Breast epithelium (tissue), 4 donors: ENCODE measurements around the gene EBF3. TPM values are rescaled to one million over a fixed set of nuclear protein-coding genes. Genes with fewer than 3 reads are reported as not detected.

Experiments used
- DNase-seq, 2 donors: peaks; one replicate each; pipeline ENCODE4 v3.0.0-alpha.2; 2019; ENCODE audit warnings: low spot score in 2 of 2
- H3K27ac ChIP-seq, 2 donors: fragments of 200-600 bp; sonication (generic) in 1 of 2; one replicate each; pipeline ENCODE4 v1.5.1; 2016 to 2019; ENCODE audit warnings: mild to moderate bottlenecking in 1 of 2
- H3K27me3 ChIP-seq, 2 donors: fragments of 200-600 bp; sonication (generic) in 1 of 2; one replicate each; pipeline versions ENCODE4 v1.5.1 to v1.6.0; 2017 to 2019; ENCODE audit warnings: control low read depth in 1 of 2, mild to moderate bottlenecking in 1 of 2
- H3K36me3 ChIP-seq: fragments of 200-600 bp; one replicate; pipeline ENCODE4 v1.5.1; 2019
- H3K4me1 ChIP-seq, 2 donors: fragments of 200-600 bp; sonication (generic); one replicate each; pipeline ENCODE4 v1.5.1; 2016 to 2019; ENCODE audit warnings: control low read depth in 1 of 2
- H3K4me3 ChIP-seq, 3 donors: fragments of 200-600 bp; sonication (generic); 1 replicate in 2 of 3; 2 replicates in 1 of 3; pipeline ENCODE4 v1.5.1; 2016 to 2019; ENCODE audit warnings: mild to moderate bottlenecking in 3 of 3, moderate library complexity in 2 of 3
- H3K9me3 ChIP-seq, 2 donors: fragments of 200-600 bp; sonication (generic) in 1 of 2; one replicate each; pipeline ENCODE4 v1.5.1; 2016 to 2019; ENCODE audit warnings: control low read depth in 1 of 2
- CTCF ChIP-seq, 3 donors: fragments of 450-650 bp; IDR thresholded peaks; one replicate each; pipeline ENCODE4 v1.5.1; 2016 to 2017; ENCODE audit warnings: antibody characterized with exemption in 3 of 3, mild to moderate bottlenecking in 3 of 3, moderate library complexity in 3 of 3
- POLR2A ChIP-seq: fragments of 450-650 bp; IDR thresholded peaks from one replicate; pipeline ENCODE4 v1.6.1; 2016; ENCODE audit warnings: antibody characterized with exemption, mild to moderate bottlenecking, moderate library complexity
- POLR2AphosphoS5 ChIP-seq, 3 donors: sonication (generic); formaldehyde crosslinking; IDR thresholded peaks; one replicate each; pipeline ENCODE4 v1.6.1; 2017; ENCODE audit warnings: antibody characterized with exemption in 3 of 3
- intact Hi-C: fragments of 100-400 bp; cut with DNase I; formaldehyde crosslinking; loops from one replicate; pipeline ENCODE4 v1.15.1; 2023; ENCODE audit warnings: low total_unique reads
- total RNA-seq, 3 donors: library from RNA; depleted of rRNA; stranded (reverse); fragments of >200 nt; gene quantifications; one replicate each; pipeline ENCODE4 v1.1.0, GENCODE V29; 2016

Gene EBF3
- total RNA-seq, 3 donors from 2014 or later: 4.2 to 28.0 (median 6.6) TPM

GRCh38 chr10:129955601-129956285 lies 8.3 kb downstream of the EBF3 start:
- peak overlapping the region in 1 of 3 donors; percentile 12 for H3K4me3 ChIP-seq
- no peak overlapping the region for H3K27ac ChIP-seq
- no peak for TF ChIP-seq POLR2AphosphoS5 (IDR thresholded peaks at IDR 0.05)
- H3K4me1 ChIP-seq: no peaks in the 10 kb centered on the region
- no peaks in the 10 kb centered on the region for H3K36me3 ChIP-seq
- H3K9me3 ChIP-seq: no peaks in the 10 kb centered on the region
- H3K27me3 ChIP-seq: peaks cover 7 to 58% of the 10 kb centered on the region in 2 donors
- intact Hi-C loops: no loop called here
- no peak for DNase-seq

GRCh38 chr10:129954492-129955315 lies 9.4 kb downstream of the EBF3 start:
- intact Hi-C loops: no loop called here
- DNase-seq: no peak
- no peak overlapping the region for H3K4me3 ChIP-seq
- H3K36me3 ChIP-seq: no peaks in the 10 kb centered on the region
- H3K4me1 ChIP-seq: no peaks in the 10 kb centered on the region
- TF ChIP-seq CTCF (IDR thresholded peaks at IDR 0.05) (no peak), POLR2A (no peak), POLR2AphosphoS5 (IDR thresholded peaks at IDR 0.05) (no peak)
- H3K27ac ChIP-seq: no peak overlapping the region
- H3K27me3 ChIP-seq: peaks cover 5 to 47% of the 10 kb centered on the region in 2 donors
- H3K9me3 ChIP-seq: no peaks in the 10 kb centered on the region

DNA sequence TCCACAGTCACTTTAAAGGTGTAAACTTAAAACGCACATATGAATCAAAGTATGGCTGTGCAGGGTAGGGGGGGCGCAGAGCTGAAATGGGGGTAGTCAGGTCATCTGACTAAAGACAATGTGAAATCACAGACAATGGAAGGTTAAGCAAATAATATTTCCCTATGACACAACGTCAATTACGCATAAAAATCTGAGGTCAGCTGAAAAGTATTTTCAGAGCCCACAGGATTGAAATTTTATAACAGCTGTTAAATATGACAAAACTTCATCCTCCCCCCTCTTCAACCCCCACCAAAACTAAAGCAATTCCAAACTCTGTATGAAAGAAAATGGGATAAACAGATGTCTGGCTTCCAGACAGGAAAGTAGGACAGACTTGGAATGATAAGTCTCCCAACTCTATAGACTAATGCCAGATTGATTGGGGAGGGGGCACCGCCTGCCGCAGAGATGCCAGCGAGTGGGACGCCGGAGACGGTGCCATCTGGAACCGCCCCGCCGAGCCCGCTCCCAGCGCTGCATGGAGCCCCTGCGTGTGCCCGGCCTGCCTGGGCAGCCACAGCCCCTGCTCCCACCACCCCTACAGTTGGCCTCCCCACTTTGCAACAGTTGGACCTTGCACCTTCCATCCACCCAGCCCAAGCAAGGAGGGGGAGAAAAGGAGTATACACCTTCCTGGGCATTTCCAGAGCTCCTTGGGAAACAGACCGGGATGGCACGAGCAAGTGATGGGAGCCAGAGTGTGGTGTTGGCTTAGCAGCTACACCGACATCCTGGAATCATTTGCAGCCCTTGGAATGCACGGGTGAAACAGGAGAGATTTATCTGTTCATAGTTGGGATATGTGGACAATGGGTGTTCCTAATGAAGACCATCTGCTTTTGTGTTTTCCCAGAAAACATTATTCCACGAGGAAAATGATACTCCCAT lies 10.7 kb downstream of the EBF3 start:
- peak overlapping the region in 1 of 3 donors; percentile 46 for H3K4me3 ChIP-seq
- TF ChIP-seq POLR2AphosphoS5 (IDR thresholded peaks at IDR 0.05) (no peak), POLR2A (no peak), CTCF (IDR thresholded peaks at IDR 0.05) (no peak)
- intact Hi-C loops: no loop called here
- H3K9me3 ChIP-seq: no peaks in the 10 kb centered on the region
- peaks cover 0 to 34% of the 10 kb centered on the region in 2 donors for H3K27me3 ChIP-seq
- H3K27ac ChIP-seq: peak overlapping the region in 1 of 2 donors; percentile 82
- no peaks in the 10 kb centered on the region for H3K36me3 ChIP-seq
- H3K4me1 ChIP-seq: no peaks in the 10 kb centered on the region
- no peak for DNase-seq

GRCh38 chr10:129952378-129953118 lies 11.5 kb downstream of the EBF3 start:
- Histone ChIP-seq H3K27me3 (peaks cover 0 to 26% of the 10 kb centered on the region in 2 donors), H3K4me3 (no peak overlapping the region), H3K36me3 (no peaks in the 10 kb centered on the region), H3K9me3 (no peaks in the 10 kb centered on the region), H3K4me1 (no peaks in the 10 kb centered on the region), H3K27ac (no peak overlapping the region)
- TF ChIP-seq POLR2A: no peak
- no peak for TF ChIP-seq CTCF (IDR thresholded peaks at IDR 0.05)
- no peak for TF ChIP-seq POLR2AphosphoS5 (IDR thresholded peaks at IDR 0.05)
- DNase-seq: no peak
- intact Hi-C loops: no loop called here

GRCh38 chr10:129951970-129952265 lies 12.2 kb downstream of the EBF3 start:
- Histone ChIP-seq H3K27me3 (peaks cover 0 to 20% of the 10 kb centered on the region in 2 donors), H3K27ac (peak overlapping the region in 1 of 2 donors; percentile 52), H3K4me3 (no peak overlapping the region), H3K36me3 (no peaks in the 10 kb centered on the region), H3K4me1 (no peaks in the 10 kb centered on the region), H3K9me3 (no peaks in the 10 kb centered on the region)
- intact Hi-C loops: no loop called here
- no peak for DNase-seq
- TF ChIP-seq POLR2AphosphoS5 (IDR thresholded peaks at IDR 0.05) (no peak), POLR2A (no peak), CTCF (IDR thresholded peaks at IDR 0.05) (no peak)
